ENCODE measurements around the gene SNORC.

Gene SNORC

DNA sequence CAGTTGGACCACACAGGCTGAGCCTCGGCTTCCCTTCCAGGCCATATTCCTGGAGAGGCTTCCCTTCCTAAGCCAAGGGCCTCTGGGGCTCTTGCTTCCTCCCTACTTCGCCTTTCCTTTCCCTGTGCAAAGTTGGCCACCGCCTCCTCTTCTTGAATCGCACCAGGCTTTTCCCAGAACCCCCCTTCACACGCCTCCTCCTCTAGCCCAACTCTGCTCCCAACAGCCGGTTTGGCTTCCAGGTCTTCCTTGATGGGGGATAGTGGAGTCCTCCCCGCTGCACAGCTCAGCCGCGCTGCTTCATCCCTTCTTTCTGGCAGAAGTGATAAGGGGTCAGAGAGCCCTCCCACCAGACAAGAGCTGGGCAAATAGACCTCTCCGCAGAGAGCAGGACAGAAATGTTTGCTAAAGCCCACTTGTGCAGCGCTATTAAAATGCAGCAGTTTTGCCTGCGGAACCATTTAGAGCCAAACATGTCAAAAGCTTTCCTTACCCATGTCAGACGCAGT, 56.4 kb downstream of the SNORC start:
- DNase-seq (ENCODE audit: low spot score), result no peak

DNA sequence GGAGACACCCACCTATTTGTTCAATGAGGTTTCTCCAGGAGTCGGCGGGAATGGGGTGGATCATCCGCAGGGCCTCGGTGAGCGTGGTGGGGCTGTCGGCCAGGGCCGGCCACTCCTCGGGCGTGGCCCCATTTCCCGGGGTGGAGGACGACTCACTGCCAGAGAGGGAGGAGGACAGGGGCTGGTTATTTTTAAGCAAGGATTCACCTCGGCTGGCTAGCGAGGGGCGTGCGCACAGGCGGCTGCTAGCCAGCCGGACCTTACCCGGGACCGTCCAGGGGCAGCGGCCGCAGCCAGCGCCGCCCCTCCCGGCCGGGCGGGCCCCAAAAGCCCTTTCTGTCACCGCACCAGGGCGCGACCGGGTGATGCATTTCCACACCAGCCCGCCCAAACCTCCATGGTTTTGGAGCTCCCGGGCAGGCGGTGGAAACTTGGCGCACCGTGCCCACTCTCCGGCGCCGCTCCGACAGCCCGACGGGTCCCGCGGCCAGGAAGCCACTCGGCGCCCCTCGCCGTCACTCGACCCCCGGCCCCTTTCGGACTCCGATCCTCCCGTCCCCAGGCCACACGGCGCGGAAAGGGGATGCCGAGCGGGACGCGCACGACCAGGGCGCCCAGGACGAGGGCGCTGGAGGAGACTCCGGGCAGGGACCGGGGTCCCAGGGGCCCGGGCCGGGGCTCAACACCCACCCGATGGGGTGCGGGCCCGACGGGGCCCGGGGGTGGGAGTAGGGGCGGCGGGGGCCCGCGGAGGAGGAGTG, 57.1 kb downstream of the SNORC start:
- DNase-seq (ENCODE audit: low spot score), result no peak

DNA sequence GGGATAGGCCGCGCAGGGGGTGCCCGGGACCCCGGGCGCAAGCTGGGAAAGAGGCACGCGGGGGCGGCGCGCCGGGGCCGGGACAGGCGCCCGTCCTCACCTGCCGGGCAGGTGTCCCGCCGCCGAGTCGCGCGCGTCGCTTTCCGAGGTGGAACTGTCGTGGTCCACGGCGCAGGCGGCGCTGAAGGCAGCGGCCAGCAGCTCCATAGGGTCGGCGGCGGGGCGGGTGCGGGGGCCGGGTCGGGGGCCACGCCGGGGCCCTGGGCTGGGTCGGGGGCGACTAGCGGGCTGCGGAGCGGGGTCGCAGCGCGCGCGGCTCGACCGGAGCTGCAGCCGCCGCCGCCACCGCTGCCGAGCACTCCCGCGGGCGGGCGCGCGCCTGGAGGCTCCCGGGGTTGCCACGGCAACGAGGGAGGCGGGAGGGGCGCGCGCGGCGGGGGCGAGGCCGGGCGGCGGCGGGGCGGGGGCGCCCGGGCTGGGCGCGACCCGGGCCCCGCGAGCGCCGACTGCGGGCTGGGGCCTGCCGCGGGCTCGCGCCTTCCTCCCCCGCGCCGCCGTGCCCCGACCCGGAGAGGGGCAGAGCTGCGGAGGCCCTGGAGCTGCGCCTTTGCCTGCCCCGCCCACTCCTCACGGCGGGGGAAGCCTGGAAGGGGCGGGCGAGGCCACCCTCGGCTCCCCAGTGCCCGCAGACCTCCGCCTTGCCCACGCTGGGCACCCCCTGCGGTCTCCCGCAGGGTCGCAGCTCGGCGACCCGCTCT, 57.9 kb downstream of the SNORC start:
- no peak for DNase-seq (ENCODE audit: low spot score)

Data from cerebellar cortex (tissue), 1 donor.